ENCODE results near the gene CHRDL2.
A peak's percentile ranks its signal among the peaks of the same experiment; 100 is the strongest.

CHRDL2 gene

GRCh38 chr11:74748211-74749126 lies 17.2 kb upstream of the CHRDL2 start, which contains the start of gene RNF169:
Gene RNF169, plus strand, starts transcription at chr11:74748849. Its CDS starts 32 bp downstream, at chr11:74748881.
- peak; percentile 96 for DNase-seq

- DNase-seq: no peak
These were observed 15.6 kb upstream of the CHRDL2 start for GRCh38 chr11:74746868-74747267.

- DNase-seq: no peak
These were observed 13.1 kb upstream of the CHRDL2 start for GRCh38 chr11:74744277-74744676.

GRCh38 chr11:74743640-74744039 lies 12.4 kb upstream of the CHRDL2 start:
- no peak for DNase-seq

DNA sequence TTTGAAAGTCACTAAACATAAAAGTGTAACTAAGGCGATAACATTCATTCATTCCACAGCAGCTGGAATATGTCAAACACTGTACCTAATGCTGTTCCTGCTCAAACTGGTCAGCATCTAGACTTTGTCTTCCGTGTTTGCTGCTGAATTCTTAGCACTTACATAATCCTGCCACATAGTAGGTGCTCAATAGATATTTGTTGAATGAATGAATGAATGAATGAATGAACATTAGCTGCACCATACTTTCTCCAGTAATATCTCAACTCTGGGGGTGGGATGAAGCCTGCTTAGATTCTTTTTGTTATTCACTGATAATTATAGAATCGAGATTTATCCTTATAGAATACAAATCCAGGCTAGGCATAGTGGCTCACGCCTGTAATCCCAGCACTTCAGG lies 10.8 kb upstream of the CHRDL2 start:
- no peak for DNase-seq

GRCh38 chr11:74739546-74740270 lies 8.5 kb upstream of the CHRDL2 start:
- DNase-seq: peak; percentile 47 to 82

- DNase-seq: no peak
These were observed 4.8 kb upstream of the CHRDL2 start for GRCh38 chr11:74736031-74736430.

- DNase-seq: peak in 1 of 2 donors; percentile 68
These were observed 4.2 kb upstream of the CHRDL2 start for GRCh38 chr11:74735365-74735928.

- DNase-seq: no peak
These were observed 3.3 kb upstream of the CHRDL2 start for GRCh38 chr11:74734559-74734925.

GRCh38 chr11:74730571-74731260 lies 510 bp downstream of the CHRDL2 start:
- DNase-seq: no peak

- DNase-seq: no peak
These were observed 1.8 kb downstream of the CHRDL2 start for GRCh38 chr11:74729397-74729796.

DNA sequence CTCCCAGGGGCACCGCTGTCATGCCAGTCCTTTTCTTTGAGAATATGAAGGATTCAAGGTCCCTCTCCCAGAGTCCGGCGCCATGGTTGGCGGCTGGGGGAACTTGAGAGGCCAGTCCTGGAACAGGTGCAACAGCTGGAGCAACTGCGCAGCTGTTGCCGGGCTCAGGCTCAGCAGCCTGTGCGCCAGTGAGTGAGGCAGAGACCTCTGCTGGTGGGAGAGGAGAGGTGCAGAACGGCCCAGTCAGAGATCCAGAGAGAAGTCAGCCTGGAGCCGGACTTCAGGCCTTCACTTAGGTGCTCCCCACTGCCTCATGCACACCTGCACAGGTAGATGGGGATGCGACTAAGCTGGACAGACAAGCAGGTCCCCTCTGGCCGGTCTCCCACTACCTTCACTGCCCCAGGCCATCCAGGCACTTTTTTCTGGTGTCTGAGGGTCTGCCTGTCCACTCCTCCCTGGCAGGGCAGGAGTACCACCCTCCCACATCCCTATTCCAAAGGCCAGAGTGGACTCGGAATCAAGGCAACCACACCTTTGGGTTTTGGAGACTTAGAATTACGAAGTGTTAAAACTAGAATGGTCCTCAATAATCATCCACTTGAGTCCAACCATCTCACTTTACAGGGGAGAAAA lies 4.6 kb downstream of the CHRDL2 start:
- DNase-seq: peak; percentile 48 to 66

- no peak for DNase-seq
These were observed 5.5 kb downstream of the CHRDL2 start for GRCh38 chr11:74725701-74726100.

GRCh38 chr11:74723511-74723910 lies 7.7 kb downstream of the CHRDL2 start:
- DNase-seq: no peak

DNA sequence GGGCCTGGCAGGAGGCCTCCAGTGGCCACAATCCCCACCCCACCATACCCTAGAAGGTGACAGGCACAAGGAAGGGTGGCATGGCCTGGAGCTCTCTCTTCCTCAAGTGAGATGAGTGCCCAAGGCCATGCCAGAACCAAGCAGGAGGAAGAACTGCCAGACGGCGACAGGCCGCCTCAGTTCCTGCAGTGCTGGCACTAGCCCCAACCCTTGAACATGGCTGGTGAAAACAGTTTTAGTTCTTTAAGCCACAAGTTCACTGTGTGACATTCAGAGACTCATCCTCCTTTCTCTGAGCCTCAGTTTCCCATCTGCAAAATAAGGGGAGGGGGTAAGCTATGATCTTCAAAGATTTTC lies 9.8 kb downstream of the CHRDL2 start:
- no peak for DNase-seq

DNA sequence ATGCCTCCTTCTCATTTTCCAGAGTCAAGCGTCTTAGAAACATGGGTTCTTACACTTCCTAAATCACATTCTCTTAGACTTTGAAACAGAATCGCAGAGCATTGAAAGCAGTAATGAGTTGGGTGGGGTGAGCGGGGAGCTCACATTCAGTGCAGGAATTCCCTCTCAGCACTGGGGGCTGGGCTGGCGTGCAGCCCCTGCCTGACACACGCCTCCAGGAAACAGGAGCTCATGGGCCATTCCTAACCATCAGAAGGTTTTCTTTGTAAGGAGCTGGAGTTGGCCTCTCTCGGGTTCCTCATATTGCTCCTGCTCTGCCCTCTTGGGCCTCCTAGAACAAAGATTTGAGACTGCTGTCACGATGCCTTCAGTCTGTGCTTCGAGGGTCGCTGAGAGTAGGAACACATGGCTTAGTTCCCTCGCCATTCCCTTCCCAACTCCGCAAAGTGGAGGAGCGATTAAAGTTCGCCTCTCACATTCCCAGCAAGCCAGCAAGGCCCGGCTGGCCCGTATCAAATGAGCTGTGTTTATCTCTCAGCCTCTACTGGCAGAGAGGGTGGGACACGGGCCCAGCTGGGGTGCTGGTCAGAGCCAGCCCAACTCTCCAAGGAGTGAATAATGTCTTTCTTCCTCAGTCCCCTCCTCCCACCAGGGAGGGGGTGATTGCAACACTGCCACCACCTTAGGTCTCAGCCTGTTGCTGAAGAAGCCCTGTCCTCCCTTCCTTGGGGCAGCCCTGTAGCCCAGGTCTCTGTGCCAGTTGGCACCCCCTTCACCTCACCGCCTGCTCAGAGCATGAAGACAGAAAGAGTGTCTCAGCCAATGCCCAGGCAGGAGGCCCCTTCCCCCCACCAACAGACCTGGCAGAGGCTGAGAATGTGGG lies 10.4 kb downstream of the CHRDL2 start:
- no peak for DNase-seq

DNA sequence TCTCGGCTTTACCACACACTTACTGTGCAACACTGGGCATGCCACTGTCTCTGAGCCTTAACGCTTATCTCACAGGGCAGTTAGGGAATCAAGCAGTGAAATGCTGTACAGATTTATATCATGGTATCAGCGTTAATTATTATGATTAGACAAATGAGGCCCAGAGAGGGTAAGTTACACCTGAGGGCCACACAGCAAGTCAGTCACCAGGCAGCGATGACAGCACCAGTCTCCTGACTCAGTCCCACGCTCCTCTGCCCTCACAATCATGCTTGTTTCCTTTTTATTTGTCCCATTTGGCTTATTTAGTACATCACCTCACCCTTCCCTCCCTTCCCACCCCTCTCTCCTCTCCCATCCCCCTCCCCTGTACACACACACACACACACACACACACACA lies 12.2 kb downstream of the CHRDL2 start:
- no peak for DNase-seq

GRCh38 chr11:74717221-74717969 lies 13.8 kb downstream of the CHRDL2 start:
- no peak for DNase-seq

- DNase-seq: no peak
These were observed 16.3 kb downstream of the CHRDL2 start for GRCh38 chr11:74714904-74715303.

GRCh38 chr11:74713686-74714085 lies 17.5 kb downstream of the CHRDL2 start:
- no peak for DNase-seq
